ENCODE results near the gene MED6. TPM values are rescaled to one million over a fixed set of nuclear protein-coding genes. Genes with fewer than 3 reads are reported as not detected.

The MED6 gene
- total RNA-seq (35.9 TPM), polyA plus RNA-seq (ENCODE audit: insufficient read depth in 1 of 8, insufficient read length in 8 of 8, low replicate concordance in 1 of 8) (10 to 100 TPM; 27.6 to 34.4 (median 31.5) TPM)
- long read RNA-seq, donor 1, partial matches to known transcripts = 0 of 1 reads
- long read RNA-seq, donor 1, other reads (novel, unspliced or antisense) = 0 of 1 reads
- long read RNA-seq, donor 2, partial matches to known transcripts = 0 of 1 reads
- long read RNA-seq, donor 2, other reads (novel, unspliced or antisense) = 0 of 1 reads
- long read RNA-seq, donor 3, transcript MED6-201 (8 exons, 1,995 nt) = major isoform, 7 of 8 reads
- long read RNA-seq, donor 3, partial matches to known transcripts = 0 of 8 reads
- long read RNA-seq, donor 3, other reads (novel, unspliced or antisense) = 0 of 8 reads
- long read RNA-seq, donor 4, transcript MED6-201 (8 exons, 1,995 nt) = major isoform, 7 of 7 reads
- long read RNA-seq, donor 4, partial matches to known transcripts = 0 of 7 reads
- long read RNA-seq, donor 4, other reads (novel, unspliced or antisense) = 0 of 7 reads
- long read RNA-seq, donor 5, transcript MED6-201 (8 exons, 1,995 nt) = major isoform, 17 of 30 reads
- long read RNA-seq, donor 5, partial matches to known transcripts = 10 of 30 reads
- long read RNA-seq, donor 5, other reads (novel, unspliced or antisense) = 0 of 30 reads
- long read RNA-seq, donor 6, transcript MED6-201 (8 exons, 1,995 nt) = major isoform, 11 of 13 reads
- long read RNA-seq, donor 6, partial matches to known transcripts = 0 of 13 reads
- long read RNA-seq, donor 6, other reads (novel, unspliced or antisense) = 0 of 13 reads
- long read RNA-seq, donor 7, transcript MED6-201 (8 exons, 1,995 nt) = major isoform, 12 of 12 reads
- long read RNA-seq, donor 7, partial matches to known transcripts = 0 of 12 reads
- long read RNA-seq, donor 7, other reads (novel, unspliced or antisense) = 0 of 12 reads
- long read RNA-seq, donor 8, transcript MED6-201 (8 exons, 1,995 nt) = major isoform, 9 of 9 reads
- long read RNA-seq, donor 8, partial matches to known transcripts = 0 of 9 reads
- long read RNA-seq, donor 8, other reads (novel, unspliced or antisense) = 0 of 9 reads
- long read RNA-seq, donor 9, transcript MED6-201 (8 exons, 1,995 nt) = major isoform, 7 of 8 reads
- long read RNA-seq, donor 9, partial matches to known transcripts = 0 of 8 reads
- long read RNA-seq, donor 9, other reads (novel, unspliced or antisense) = 0 of 8 reads
- long read RNA-seq, donor 10, transcript MED6-201 (8 exons, 1,995 nt) = major isoform, 5 of 7 reads
- long read RNA-seq, donor 10, partial matches to known transcripts = 0 of 7 reads
- long read RNA-seq, donor 10, other reads (novel, unspliced or antisense) = 0 of 7 reads
- long read RNA-seq, donor 11, transcript MED6-201 (8 exons, 1,995 nt) = major isoform, 10 of 17 reads
- long read RNA-seq, donor 11, partial matches to known transcripts = 5 of 17 reads
- long read RNA-seq, donor 11, other reads (novel, unspliced or antisense) = 0 of 17 reads

GRCh38 chr14:70600382-70601157 lies at the start of gene MED6:
Gene MED6, minus strand, starts transcription at chr14:70600655. Its CDS starts 18 bp downstream, at chr14:70600637.
- H3K4me1 ChIP-seq (ENCODE audit: control insufficient read depth, insufficient read depth, low read length) = peaks cover 5% of the 10 kb centered on the region
- peak within 1 kb of the TSS; percentile 66 for H3K27ac ChIP-seq (ENCODE audit: low read length)
- no peaks in the 10 kb centered on the region for H3K9me3 ChIP-seq (replicated peaks; ENCODE audit: control insufficient read depth, low read depth, low read length)
- no peaks in the 10 kb centered on the region for H3K27me3 ChIP-seq (ENCODE audit: control insufficient read depth, insufficient read depth, low read length)
- peak within 1 kb of the TSS; percentile 52 for H3K4me3 ChIP-seq (ENCODE audit: low read length)
- 0% methylated on average over 20 of the region's 43 CpGs for WGBS (ENCODE audit: insufficient coverage)
- H3K36me3 ChIP-seq (ENCODE audit: control insufficient read depth, insufficient read depth, low read length) = peaks cover 6% of the 10 kb centered on the region
- peak; percentile 99 for DNase-seq

- DNase-seq = no peak
- H3K4me3 ChIP-seq (ENCODE audit: low read length) = no peak overlapping the region
- no peaks in the 10 kb centered on the region for H3K27me3 ChIP-seq (ENCODE audit: control insufficient read depth, insufficient read depth, low read length)
- H3K27ac ChIP-seq (ENCODE audit: low read length) = no peak overlapping the region
- H3K9me3 ChIP-seq (replicated peaks; ENCODE audit: control insufficient read depth, low read depth, low read length) = no peaks in the 10 kb centered on the region
- 100% methylated on average over 1 of the region's 4 CpGs for WGBS (ENCODE audit: insufficient coverage)
- no peaks in the 10 kb centered on the region for H3K36me3 ChIP-seq (ENCODE audit: control insufficient read depth, insufficient read depth, low read length)
- no peaks in the 10 kb centered on the region for H3K4me1 ChIP-seq (ENCODE audit: control insufficient read depth, insufficient read depth, low read length)
Observed at GRCh38 chr14:70649803-70650202, 49.3 kb upstream of the MED6 start.

GRCh38 chr14:70648346-70648745 lies 47.9 kb upstream of the MED6 start:
- peak; percentile 76 for DNase-seq
- no peak overlapping the region for H3K27ac ChIP-seq (ENCODE audit: low read length)
- peaks cover under 1% of the 10 kb centered on the region for H3K4me1 ChIP-seq (ENCODE audit: control insufficient read depth, insufficient read depth, low read length)
- no peak overlapping the region for H3K4me3 ChIP-seq (ENCODE audit: low read length)
- H3K27me3 ChIP-seq (ENCODE audit: control insufficient read depth, insufficient read depth, low read length) = peaks cover 13% of the 10 kb centered on the region
- H3K36me3 ChIP-seq (ENCODE audit: control insufficient read depth, insufficient read depth, low read length) = no peaks in the 10 kb centered on the region
- no peaks in the 10 kb centered on the region for H3K9me3 ChIP-seq (replicated peaks; ENCODE audit: control insufficient read depth, low read depth, low read length)

- Histone ChIP-seq H3K4me3 (ENCODE audit: low read length) (no peak overlapping the region), H3K36me3 (ENCODE audit: control insufficient read depth, insufficient read depth, low read length) (no peaks in the 10 kb centered on the region), H3K27ac (ENCODE audit: low read length) (no peak overlapping the region), H3K9me3 (replicated peaks; ENCODE audit: control insufficient read depth, low read depth, low read length) (no peaks in the 10 kb centered on the region), H3K27me3 (ENCODE audit: control insufficient read depth, insufficient read depth, low read length) (peaks cover 26% of the 10 kb centered on the region), H3K4me1 (ENCODE audit: control insufficient read depth, insufficient read depth, low read length) (peaks cover 11% of the 10 kb centered on the region)
- DNase-seq = no peak
- WGBS (ENCODE audit: insufficient coverage) = 33% methylated on average over 1 of the region's 2 CpGs
Observed at GRCh38 chr14:70646705-70647104, 46.2 kb upstream of the MED6 start.

- H3K27ac ChIP-seq (ENCODE audit: low read length) = no peak overlapping the region
- no peaks in the 10 kb centered on the region for H3K36me3 ChIP-seq (ENCODE audit: control insufficient read depth, insufficient read depth, low read length)
- H3K27me3 ChIP-seq (ENCODE audit: control insufficient read depth, insufficient read depth, low read length) = peaks cover 31% of the 10 kb centered on the region
- H3K9me3 ChIP-seq (replicated peaks; ENCODE audit: control insufficient read depth, low read depth, low read length) = no peaks in the 10 kb centered on the region
- H3K4me1 ChIP-seq (ENCODE audit: control insufficient read depth, insufficient read depth, low read length) = peaks cover 16% of the 10 kb centered on the region
- DNase-seq = no peak
- WGBS (ENCODE audit: insufficient coverage) = 86% methylated on average over 5 of the region's 6 CpGs
- H3K4me3 ChIP-seq (ENCODE audit: low read length) = no peak overlapping the region
Observed at GRCh38 chr14:70645892-70646291, 45.4 kb upstream of the MED6 start.

GRCh38 chr14:70643967-70644366 lies 43.5 kb upstream of the MED6 start:
- 64% methylated on average over 2 of the region's 5 CpGs for whole genome bisulfite sequencing (ENCODE audit: insufficient coverage)
- Histone ChIP-seq H3K27me3 (ENCODE audit: control insufficient read depth, insufficient read depth, low read length) (peaks cover 44% of the 10 kb centered on the region), H3K9me3 (replicated peaks; ENCODE audit: control insufficient read depth, low read depth, low read length) (no peaks in the 10 kb centered on the region), H3K4me1 (ENCODE audit: control insufficient read depth, insufficient read depth, low read length) (peaks cover 19% of the 10 kb centered on the region), H3K36me3 (ENCODE audit: control insufficient read depth, insufficient read depth, low read length) (no peaks in the 10 kb centered on the region), H3K4me3 (ENCODE audit: low read length) (no peak overlapping the region), H3K27ac (ENCODE audit: low read length) (no peak overlapping the region)
- DNase-seq = no peak

GRCh38 chr14:70642303-70643235 lies 42.1 kb upstream of the MED6 start:
- Histone ChIP-seq H3K4me1 (ENCODE audit: control insufficient read depth, insufficient read depth, low read length) (peaks cover 19% of the 10 kb centered on the region), H3K4me3 (ENCODE audit: low read length) (peak overlapping the region; percentile 53), H3K36me3 (ENCODE audit: control insufficient read depth, insufficient read depth, low read length) (no peaks in the 10 kb centered on the region), H3K27me3 (ENCODE audit: control insufficient read depth, insufficient read depth, low read length) (peaks cover 47% of the 10 kb centered on the region), H3K27ac (ENCODE audit: low read length) (no peak overlapping the region), H3K9me3 (replicated peaks; ENCODE audit: control insufficient read depth, low read depth, low read length) (no peaks in the 10 kb centered on the region)
- DNase-seq = peak; percentile 9
- 2% methylated on average over 44 of the region's 51 CpGs for WGBS (ENCODE audit: insufficient coverage)

- peak; percentile 29 for DNase-seq
- Histone ChIP-seq H3K9me3 (replicated peaks; ENCODE audit: control insufficient read depth, low read depth, low read length) (no peaks in the 10 kb centered on the region), H3K27ac (ENCODE audit: low read length) (peak within 1 kb of the TSS; percentile 42), H3K4me1 (ENCODE audit: control insufficient read depth, insufficient read depth, low read length) (peaks cover 19% of the 10 kb centered on the region), H3K4me3 (ENCODE audit: low read length) (peak within 1 kb of the TSS; percentile 53), H3K27me3 (ENCODE audit: control insufficient read depth, insufficient read depth, low read length) (peaks cover 47% of the 10 kb centered on the region), H3K36me3 (ENCODE audit: control insufficient read depth, insufficient read depth, low read length) (no peaks in the 10 kb centered on the region)
- WGBS (ENCODE audit: insufficient coverage) = under 1% methylated on average over 93 of the region's 105 CpGs
Observed at GRCh38 chr14:70641548-70642302, 41.3 kb upstream of the MED6 start, which contains the start of gene TTC9. Gene TTC9, plus strand, starts transcription at chr14:70641916. Its CDS starts 214 bp downstream, at chr14:70642130.
